VCaP (cell line): ENCODE data around the gene SAMD10.
"Not testable (repeated sequence)": the region's sequence is repeated elsewhere in the genome, so short reads cannot be mapped to it uniquely, and the experiment has no call there.

Experiments
- H3K27ac ChIP-seq: fragments of 450-650 bp; 2 replicates; pipeline ENCODE4 v1.5.1; 2017
- CTCF ChIP-seq: fragments of 450-650 bp; conservative IDR thresholded peaks from 2 replicates; pipeline ENCODE4 v1.5.1; 2017; ENCODE audit warnings: mild to moderate bottlenecking, moderate library complexity

Gene SAMD10

GRCh38 chr20:63974402-63975200, 4.8 kb downstream of the SAMD10 start:
- H3K27ac ChIP-seq: peak overlapping the region; percentile 69
- no peak for TF ChIP-seq CTCF

- peak overlapping the region; percentile 69 for H3K27ac ChIP-seq
Measured at GRCh38 chr20:63973636-63974401, 5.6 kb downstream of the SAMD10 start.

GRCh38 chr20:63973160-63973479, 6.3 kb downstream of the SAMD10 start:
- peak overlapping the region; percentile 69 for H3K27ac ChIP-seq
- TF ChIP-seq CTCF: no peak

More at GRCh38 chr20:63973636-63974401, 5.6 kb downstream of the SAMD10 start:
- peak; percentile 100 for TF ChIP-seq CTCF

- TF ChIP-seq CTCF: no peak
- H3K27ac ChIP-seq: no peak overlapping the region
Measured at GRCh38 chr20:63972312-63973159, 6.9 kb downstream of the SAMD10 start.

GRCh38 chr20:63971960-63972311, 7.5 kb downstream of the SAMD10 start:
- H3K27ac ChIP-seq: not testable (repeated sequence)

- peak overlapping the region; percentile 93; the same call in 1 of the 2 replicates for H3K27ac ChIP-seq
- TF ChIP-seq CTCF: no peak
Measured at GRCh38 chr20:63970714-63971431, 8.6 kb downstream of the SAMD10 start.

- no peak for TF ChIP-seq CTCF
- peak within 1 kb of the TSS; percentile 93 for H3K27ac ChIP-seq
Measured at GRCh38 chr20:63969838-63970713, 9.4 kb downstream of the SAMD10 start, which contains the start of gene ZNF512B. Gene ZNF512B (minus strand): TSS chr20:63969930. CDS start chr20:63967950, 1,980 bp downstream.
